Stimulated activated CD4-positive, alpha-beta T cell treated with anti-CD3 and anti-CD28 coated beads, Interleukin-12 subunit alpha, Interleukin-12 subunit beta, amount 100 ng/mL, for 48 hours (primary cell): Measurements from ENCODE around the gene MAJIN.
"Not testable (repeated sequence)": the region's sequence is repeated elsewhere in the genome, so short reads cannot be mapped to it uniquely, and the experiment has no call there.

Experiments used
- DNase-seq, 3 donors: peaks; one replicate each; pipeline ENCODE4 v3.0.0-alpha.2; 2020; ENCODE audit warnings: low read depth in 2 of 3, low spot score in 1 of 3

Gene MAJIN

GRCh38 chr11:64971421-64972233 lies at the start of gene MAJIN:
Gene MAJIN, minus strand, starts transcription at chr11:64972108. Its CDS starts 12,703 bp downstream, at chr11:64959405.
- peak; percentile 78 to 88 (median 87) for DNase-seq

GRCh38 chr11:65021509-65021908 lies 49.6 kb upstream of the MAJIN start:
- no peak for DNase-seq

GRCh38 chr11:65021003-65021402 lies 49.1 kb upstream of the MAJIN start:
- DNase-seq: no peak

GRCh38 chr11:65019824-65020223 lies 47.9 kb upstream of the MAJIN start:
- DNase-seq: no peak

- no peak for DNase-seq
Measured at GRCh38 chr11:65017937-65018336, 46.0 kb upstream of the MAJIN start.

- no peak for DNase-seq
Measured at GRCh38 chr11:65016705-65017104, 44.8 kb upstream of the MAJIN start.

GRCh38 chr11:65014726-65015227 lies 42.9 kb upstream of the MAJIN start:
- DNase-seq: peak in 1 of 3 donors; percentile 20

- DNase-seq: peak; percentile 70 to 84 (median 76)
Measured at GRCh38 chr11:65013888-65014725, 42.2 kb upstream of the MAJIN start, which contains the start of gene ARL2. Gene ARL2, plus strand, starts transcription at chr11:65014160. Its CDS starts 48 bp downstream, at chr11:65014208.

- DNase-seq: peak; percentile 85 to 90 (median 88)
Measured at GRCh38 chr11:65013130-65013887, 41.4 kb upstream of the MAJIN start.

GRCh38 chr11:65008873-65009272 lies 37.0 kb upstream of the MAJIN start:
- DNase-seq: no peak

- no peak for DNase-seq
Measured at GRCh38 chr11:65008016-65008415, 36.1 kb upstream of the MAJIN start.

GRCh38 chr11:65003968-65004367 lies 32.1 kb upstream of the MAJIN start:
- DNase-seq: not testable (repeated sequence)

GRCh38 chr11:65003282-65003681 lies 31.4 kb upstream of the MAJIN start:
- no peak for DNase-seq

- DNase-seq: no peak
Measured at GRCh38 chr11:65002706-65003105, 30.8 kb upstream of the MAJIN start.

- DNase-seq: no peak
Measured at GRCh38 chr11:64999478-64999877, 27.6 kb upstream of the MAJIN start.

GRCh38 chr11:64998690-64999431 lies 27.0 kb upstream of the MAJIN start:
- no peak for DNase-seq

GRCh38 chr11:64998141-64998540 lies 26.2 kb upstream of the MAJIN start:
- peak in 1 of 3 donors; percentile 30 for DNase-seq

- no peak for DNase-seq
Measured at GRCh38 chr11:64996710-64997380, 24.9 kb upstream of the MAJIN start, which contains the start of gene BATF2. Gene BATF2, minus strand, starts transcription at chr11:64996971. Its CDS starts 57 bp downstream, at chr11:64996914.

GRCh38 chr11:64996327-64996709 lies 24.4 kb upstream of the MAJIN start:
- no peak for DNase-seq

GRCh38 chr11:64994318-64994717 lies 22.4 kb upstream of the MAJIN start:
- no peak for DNase-seq
